Epithelial cell of esophagus (primary cell): Measurements from ENCODE around the gene CHD5.

ENCODE experiments used
- DNase-seq: peaks from one replicate; pipeline ENCODE4 v3.0.0; 2010; ENCODE audit warnings: low read depth
- H3K4me3 ChIP-seq: 2 replicates; pipeline ENCODE4 v1.5.1; 2011; ENCODE audit warnings: mild to moderate bottlenecking, low read length, control low read depth
- CTCF ChIP-seq: IDR thresholded peaks from 2 replicates; pipeline ENCODE4 v1.5.1; 2011; ENCODE audit warnings: low read depth, mild to moderate bottlenecking, low read length, control low read depth, inconsistent platforms; ENCODE audit not compliant: insufficient read depth; ENCODE audit errors: missing control alignments

The CHD5 gene

GRCh38 chr1:6090996-6091822, 88.9 kb downstream of the CHD5 start:
- no peak overlapping the region for H3K4me3 ChIP-seq
- no peak for DNase-seq
- no peak for TF ChIP-seq CTCF

GRCh38 chr1:6090288-6090687, 89.8 kb downstream of the CHD5 start:
- no peak overlapping the region for H3K4me3 ChIP-seq
- no peak for TF ChIP-seq CTCF
- DNase-seq: no peak

DNA sequence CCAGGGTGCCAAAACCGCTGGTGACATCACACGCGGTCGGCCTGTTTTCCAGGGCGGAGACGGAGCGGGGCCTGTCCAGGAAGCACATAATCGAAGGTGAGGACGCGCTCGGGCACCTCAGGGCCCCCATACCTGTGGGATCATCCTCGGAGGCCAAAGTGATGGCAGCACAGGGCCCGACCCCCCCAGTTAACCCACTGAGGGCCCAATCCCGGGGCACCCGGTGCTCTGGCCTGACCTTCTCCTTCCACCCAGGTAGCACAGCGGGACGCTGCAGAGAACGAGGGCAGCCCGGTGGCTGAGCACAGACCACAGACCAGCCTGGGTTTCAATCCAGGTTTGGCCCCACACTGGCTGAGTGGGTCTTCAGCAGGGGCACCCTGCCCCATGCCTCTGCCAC, 91.2 kb downstream of the CHD5 start:
- H3K4me3 ChIP-seq: no peak overlapping the region
- DNase-seq: no peak
- no peak for TF ChIP-seq CTCF

- no peak overlapping the region for H3K4me3 ChIP-seq
- no peak for TF ChIP-seq CTCF
- no peak for DNase-seq
Measured at GRCh38 chr1:6087958-6088357, 92.2 kb downstream of the CHD5 start.

- DNase-seq: no peak
- no peak overlapping the region for H3K4me3 ChIP-seq
- no peak for TF ChIP-seq CTCF
Measured at GRCh38 chr1:6087377-6087772, 92.7 kb downstream of the CHD5 start.

GRCh38 chr1:6086762-6087376, 93.3 kb downstream of the CHD5 start:
- no peak for TF ChIP-seq CTCF
- H3K4me3 ChIP-seq: no peak overlapping the region
- DNase-seq: no peak

GRCh38 chr1:6086358-6086757, 93.8 kb downstream of the CHD5 start:
- no peak overlapping the region for H3K4me3 ChIP-seq
- no peak for TF ChIP-seq CTCF
- no peak for DNase-seq
